GM23248 (cell line): ENCODE data around the gene AGER. TPM values are rescaled to one million over a fixed set of nuclear protein-coding genes. Genes with fewer than 3 reads are reported as not detected.

Experiments used
- DNase-seq: peaks from one replicate; pipeline ENCODE4 v3.0.0-alpha.2; 2015
- H2AFZ ChIP-seq: fragments of 200-600 bp; sonication (generic); 2 replicates; pipeline ENCODE4 v1.6.1; 2016; ENCODE audit warnings: antibody characterized with exemption
- H3F3A ChIP-seq: fragments of 200-600 bp; sonication (generic); 2 replicates; pipeline ENCODE4 v1.6.1; 2016; ENCODE audit warnings: mild to moderate bottlenecking, antibody characterized with exemption, mixed run types; ENCODE audit not compliant: insufficient read depth
- H3K27ac ChIP-seq: fragments of 200-600 bp; sonication (generic); 2 replicates; pipeline ENCODE4 v1.5.1; 2016; ENCODE audit warnings: mild to moderate bottlenecking
- H3K27me3 ChIP-seq: fragments of 200-600 bp; sonication (generic); replicated peaks from 2 replicates; pipeline ENCODE4 v1.6.1; 2016; ENCODE audit warnings: mild to moderate bottlenecking; ENCODE audit not compliant: insufficient read depth
- H3K36me3 ChIP-seq: fragments of 200-600 bp; sonication (generic); 2 replicates; pipeline ENCODE4 v1.6.1; 2016; ENCODE audit warnings: low read depth, mild to moderate bottlenecking
- H3K4me1 ChIP-seq: fragments of 200-600 bp; sonication (generic); 2 replicates; pipeline ENCODE4 v1.6.1; 2016; ENCODE audit warnings: mild to moderate bottlenecking; ENCODE audit not compliant: insufficient read depth
- H3K4me2 ChIP-seq: fragments of 200-600 bp; sonication (generic); one replicate; pipeline ENCODE4 v1.6.1; 2016; ENCODE audit warnings: mild to moderate bottlenecking; ENCODE audit not compliant: unreplicated experiment
- H3K4me3 ChIP-seq: fragments of 200-600 bp; sonication (generic); 2 replicates; pipeline ENCODE4 v1.5.1; 2016; ENCODE audit warnings: mild to moderate bottlenecking
- H3K79me2 ChIP-seq: fragments of 200-600 bp; sonication (generic); 2 replicates; pipeline ENCODE4 v1.6.1; 2016; ENCODE audit warnings: mild to moderate bottlenecking; ENCODE audit not compliant: insufficient read depth
- H3K9ac ChIP-seq: fragments of 200-600 bp; sonication (generic); 2 replicates; pipeline ENCODE4 v1.6.1; 2016; ENCODE audit warnings: mild to moderate bottlenecking
- H3K9me2 ChIP-seq: fragments of 200-600 bp; sonication (generic); 2 replicates; pipeline ENCODE4 v1.6.1; 2016; ENCODE audit warnings: mixed run types, mild to moderate bottlenecking, moderate library complexity; ENCODE audit not compliant: insufficient read depth
- H3K9me3 ChIP-seq: fragments of 200-600 bp; sonication (generic); one replicate; pipeline ENCODE4 v1.6.1; 2017; ENCODE audit warnings: low read depth
- H4K20me1 ChIP-seq: fragments of 200-600 bp; sonication (generic); 2 replicates; pipeline ENCODE4 v1.6.0; 2016; ENCODE audit not compliant: insufficient read depth
- EZH2 ChIP-seq: fragments of 200-600 bp; sonication (generic); IDR thresholded peaks from 2 replicates; pipeline ENCODE4 v1.6.1; 2018; ENCODE audit warnings: antibody characterized with exemption, mild to moderate bottlenecking; ENCODE audit not compliant: insufficient read depth, poor library complexity, severe bottlenecking
- EZH2phosphoT487 ChIP-seq: fragments of 200-600 bp; sonication (generic); IDR thresholded peaks from 2 replicates; pipeline ENCODE4 v1.6.1; 2018; ENCODE audit warnings: antibody characterized with exemption, moderate library complexity, mild to moderate bottlenecking, low read depth; ENCODE audit not compliant: insufficient read depth
- WGBS, 2 experiments: methylation state at CpG; one replicate each; pipeline ENCODE4 v1.1.6; 2015 to 2017; ENCODE audit warnings: low lambda C conversion rate in 2 of 2, low coverage in 1 of 2; ENCODE audit errors: missing lambda C conversion rate in 2 of 2; 5-methylcytosine and 5-hydroxymethylcytosine counted together
- in situ Hi-C: fragments of 300-500 bp; cut with MboI; formaldehyde crosslinking; loops from 2 replicates; pipeline ENCODE4 v1.15.0; 2020
- polyA plus RNA-seq: library from polyadenylated mRNA; unstranded; fragments of >200 nt; fragmentation: Nextera tagmentation; extraction: Ambion mirVana; gene quantifications from 2 replicates; pipeline ENCODE4 v1.2.1, GENCODE V29; 2016
- total RNA-seq: library from RNA; depleted of rRNA; stranded (reverse); fragments of >200 nt; shearing (Covaris generic); gene quantifications from 2 replicates; pipeline ENCODE4 v1.2.3, GENCODE V29; 2014

AGER gene
- total and polyA plus RNA-seq, 2 experiments from 2014 or later: 0.22 to 1.4 TPM

GRCh38 chr6:32196682-32197616 is 12.9 kb upstream of the AGER start:
- peak overlapping the region; percentile 81 for H3K4me2 ChIP-seq
- 19 to 25% methylated on average over 23 to 28 of the region's 28 CpGs for WGBS, 2 experiments
- no peaks in the 10 kb centered on the region for H3K36me3 ChIP-seq
- H4K20me1 ChIP-seq: no peaks in the 10 kb centered on the region
- peak overlapping the region; percentile 97 for H3K27ac ChIP-seq
- peak overlapping the region; percentile 82 for H3K4me3 ChIP-seq
- no peaks in the 10 kb centered on the region for H3K27me3 ChIP-seq
- peak overlapping the region; percentile 62 for H2AFZ ChIP-seq
- DNase-seq: peak; percentile 45
- peak overlapping the region; percentile 97 for H3K9ac ChIP-seq
- H3F3A ChIP-seq: peaks cover 13% of the 10 kb centered on the region
- no peaks in the 10 kb centered on the region for H3K79me2 ChIP-seq
- H3K4me1 ChIP-seq: peaks cover 25% of the 10 kb centered on the region
- in situ Hi-C loops: no loop called here
- no peaks in the 10 kb centered on the region for H3K9me3 ChIP-seq
- no peaks in the 10 kb centered on the region for H3K9me2 ChIP-seq
- no peak for TF ChIP-seq EZH2
- no peak for TF ChIP-seq EZH2phosphoT487

GRCh38 chr6:32195902-32196681 is 12.0 kb upstream of the AGER start:
- Histone ChIP-seq H3K9me2 (no peaks in the 10 kb centered on the region), H4K20me1 (no peaks in the 10 kb centered on the region), H3K79me2 (no peaks in the 10 kb centered on the region), H3K9ac (peak overlapping the region; percentile 97), H2AFZ (peak overlapping the region; percentile 62), H3K4me2 (peak overlapping the region; percentile 81), H3K36me3 (no peaks in the 10 kb centered on the region), H3K9me3 (no peaks in the 10 kb centered on the region), H3K27ac (peak overlapping the region; percentile 97), H3K4me1 (peaks cover 25% of the 10 kb centered on the region), H3F3A (peaks cover 13% of the 10 kb centered on the region), H3K27me3 (no peaks in the 10 kb centered on the region), H3K4me3 (peak overlapping the region; percentile 82)
- peak; percentile 89 for DNase-seq
- TF ChIP-seq EZH2phosphoT487 (no peak), EZH2 (no peak)
- 0 to 1% methylated on average over 51 to 58 of the region's 58 CpGs for WGBS, 2 experiments
- in situ Hi-C loops: no loop called here

- Histone ChIP-seq H3K27ac (no peak overlapping the region), H3K4me2 (no peak overlapping the region), H3K9ac (peak overlapping the region; percentile 89; the same call in 1 of the 2 replicates), H4K20me1 (no peaks in the 10 kb centered on the region), H3K36me3 (no peaks in the 10 kb centered on the region), H3K9me3 (no peaks in the 10 kb centered on the region), H3K9me2 (no peaks in the 10 kb centered on the region), H3K27me3 (no peaks in the 10 kb centered on the region), H3K4me3 (no peak overlapping the region), H3F3A (peaks cover 13% of the 10 kb centered on the region), H2AFZ (no peak overlapping the region), H3K4me1 (peaks cover 25% of the 10 kb centered on the region), H3K79me2 (no peaks in the 10 kb centered on the region)
- 1% methylated on average over 19 to 21 of the region's 25 CpGs for WGBS, 2 experiments
- peak; percentile 100 for DNase-seq
- in situ Hi-C loops: no loop called here
- no peak for TF ChIP-seq EZH2
Measured at GRCh38 chr6:32195652-32195901, 11.5 kb upstream of the AGER start.

- H3K79me2 ChIP-seq: peaks cover 5% of the 10 kb centered on the region
- H3K36me3 ChIP-seq: no peaks in the 10 kb centered on the region
- no peaks in the 10 kb centered on the region for H3K27me3 ChIP-seq
- peak overlapping the region; percentile 80 for H3K4me3 ChIP-seq
- TF ChIP-seq EZH2 (no peak), EZH2phosphoT487 (no peak)
- 11% methylated on average over 15 of the region's 15 CpGs for WGBS, 2 experiments
- H2AFZ ChIP-seq: peak overlapping the region; percentile 78
- H3F3A ChIP-seq: peaks cover 13% of the 10 kb centered on the region
- no peaks in the 10 kb centered on the region for H4K20me1 ChIP-seq
- H3K4me1 ChIP-seq: peaks cover 28% of the 10 kb centered on the region
- peak overlapping the region; percentile 95 for H3K4me2 ChIP-seq
- no peaks in the 10 kb centered on the region for H3K9me3 ChIP-seq
- DNase-seq: peak; percentile 82
- peak overlapping the region; percentile 91 for H3K27ac ChIP-seq
- H3K9ac ChIP-seq: peak overlapping the region; percentile 89
- in situ Hi-C loops: no loop called here
- H3K9me2 ChIP-seq: no peaks in the 10 kb centered on the region
Measured at GRCh38 chr6:32194825-32195651, 11.0 kb upstream of the AGER start.
